Right atrium auricular region (tissue), 2 donors: Measurements from ENCODE around the gene GRIK4. TPM values are rescaled to one million over a fixed set of nuclear protein-coding genes. Genes with fewer than 3 reads are reported as not detected.
"Not testable (repeated sequence)": the region's sequence is repeated elsewhere in the genome, so short reads cannot be mapped to it uniquely, and the experiment has no call there.

Experiments
- DNase-seq: peaks from one replicate; pipeline ENCODE4 v3.0.0-alpha.2; 2019; ENCODE audit warnings: low spot score
- H3K27ac ChIP-seq, 2 donors: fragments of 200-600 bp; sonication (generic); 1 replicate in 1 of 2; 2 replicates in 1 of 2; pipeline ENCODE4 v1.5.1; 2016 to 2019
- H3K27me3 ChIP-seq, 2 donors: fragments of 200-600 bp; sonication (generic); one replicate each; pipeline versions ENCODE4 v1.5.1 to v1.6.0; 2017 to 2019
- H3K36me3 ChIP-seq: fragments of 200-600 bp; sonication (generic); one replicate; pipeline ENCODE4 v1.5.1; 2016
- H3K4me1 ChIP-seq, 2 donors: fragments of 200-600 bp; sonication (generic); one replicate each; pipeline versions ENCODE4 v1.5.1 to v1.6.0; 2017 to 2019
- H3K4me3 ChIP-seq, 2 donors: fragments of 200-600 bp; sonication (generic); 1 replicate in 1 of 2; 2 replicates in 1 of 2; pipeline ENCODE4 v1.5.1; 2017 to 2019; ENCODE audit warnings: mild to moderate bottlenecking in 1 of 2, moderate library complexity in 1 of 2
- H3K9me3 ChIP-seq, 2 donors: fragments of 200-600 bp; sonication (generic); one replicate each; pipeline ENCODE4 v1.5.1; 2019
- total RNA-seq, 2 donors: library from RNA; depleted of rRNA; stranded (reverse); fragments of >200 nt; gene quantifications; one replicate each; pipeline ENCODE4 v1.1.0, GENCODE V29; 2016
- TF ChIP-seq, protein P1 (sequence below), 2 donors: fragments of 200-600 bp; sonication (generic); IDR thresholded peaks; one replicate each; pipeline ENCODE4 v1.5.1; 2019; ENCODE audit warnings: antibody characterized with exemption in 2 of 2

GRIK4 gene
- total RNA-seq, 2 donors from 2014 or later: 0.04 to 0.30 TPM

DNA sequence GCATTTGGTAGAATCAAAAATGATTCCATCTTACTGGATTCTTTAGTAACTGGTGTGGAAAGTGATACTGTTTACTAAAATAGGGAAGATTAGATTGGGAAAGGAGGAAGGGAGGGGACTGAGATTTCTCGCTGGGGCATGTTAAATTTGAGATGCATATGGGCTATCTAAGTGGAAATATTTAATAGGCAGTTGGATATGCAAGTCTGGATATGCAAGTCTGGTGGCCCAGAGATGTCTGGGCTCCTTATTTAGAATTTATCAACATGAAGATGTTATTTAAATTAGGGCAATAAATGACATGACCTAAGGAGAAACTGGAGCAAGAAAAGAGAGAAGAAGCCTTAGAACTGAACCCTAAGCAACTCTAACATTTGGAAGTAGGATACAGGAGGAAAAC is 495.4 kb downstream of the GRIK4 start:
- TF ChIP-seq, protein P1, sequence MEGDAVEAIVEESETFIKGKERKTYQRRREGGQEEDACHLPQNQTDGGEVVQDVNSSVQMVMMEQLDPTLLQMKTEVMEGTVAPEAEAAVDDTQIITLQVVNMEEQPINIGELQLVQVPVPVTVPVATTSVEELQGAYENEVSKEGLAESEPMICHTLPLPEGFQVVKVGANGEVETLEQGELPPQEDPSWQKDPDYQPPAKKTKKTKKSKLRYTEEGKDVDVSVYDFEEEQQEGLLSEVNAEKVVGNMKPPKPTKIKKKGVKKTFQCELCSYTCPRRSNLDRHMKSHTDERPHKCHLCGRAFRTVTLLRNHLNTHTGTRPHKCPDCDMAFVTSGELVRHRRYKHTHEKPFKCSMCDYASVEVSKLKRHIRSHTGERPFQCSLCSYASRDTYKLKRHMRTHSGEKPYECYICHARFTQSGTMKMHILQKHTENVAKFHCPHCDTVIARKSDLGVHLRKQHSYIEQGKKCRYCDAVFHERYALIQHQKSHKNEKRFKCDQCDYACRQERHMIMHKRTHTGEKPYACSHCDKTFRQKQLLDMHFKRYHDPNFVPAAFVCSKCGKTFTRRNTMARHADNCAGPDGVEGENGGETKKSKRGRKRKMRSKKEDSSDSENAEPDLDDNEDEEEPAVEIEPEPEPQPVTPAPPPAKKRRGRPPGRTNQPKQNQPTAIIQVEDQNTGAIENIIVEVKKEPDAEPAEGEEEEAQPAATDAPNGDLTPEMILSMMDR (IDR thresholded peaks at IDR 0.05): no peak
- Histone ChIP-seq H3K4me3 (no peak overlapping the region), H3K27ac (no peak overlapping the region), H3K4me1 (no peaks in the 10 kb centered on the region), H3K36me3 (no peaks in the 10 kb centered on the region), H3K27me3 (no peaks in the 10 kb centered on the region), H3K9me3 (no peaks in the 10 kb centered on the region)
- DNase-seq: no peak

DNA sequence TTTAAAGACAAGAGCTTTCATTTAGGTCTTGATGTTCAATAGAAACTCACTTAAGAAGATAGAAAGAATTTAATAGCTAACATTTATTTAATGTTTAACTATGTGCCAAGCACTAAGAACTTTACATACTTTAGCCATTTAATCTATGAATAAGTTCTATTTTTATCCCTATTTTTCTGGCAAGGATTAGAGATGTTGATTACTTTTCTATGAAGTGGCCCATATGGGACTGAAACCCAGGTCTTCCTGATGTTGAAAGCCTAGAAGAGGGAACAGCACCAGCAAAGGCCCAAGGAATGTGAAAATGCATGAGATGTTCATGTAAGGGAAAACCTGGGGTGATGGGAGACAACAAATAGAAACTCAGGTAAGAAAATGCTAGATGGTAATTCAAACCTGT is 497.0 kb downstream of the GRIK4 start:
- TF ChIP-seq, protein P1 (IDR thresholded peaks at IDR 0.05): no peak
- Histone ChIP-seq H3K4me3 (no peak overlapping the region), H3K4me1 (no peaks in the 10 kb centered on the region), H3K27ac (no peak overlapping the region), H3K9me3 (no peaks in the 10 kb centered on the region), H3K36me3 (no peaks in the 10 kb centered on the region), H3K27me3 (no peaks in the 10 kb centered on the region)
- no peak for DNase-seq

DNA sequence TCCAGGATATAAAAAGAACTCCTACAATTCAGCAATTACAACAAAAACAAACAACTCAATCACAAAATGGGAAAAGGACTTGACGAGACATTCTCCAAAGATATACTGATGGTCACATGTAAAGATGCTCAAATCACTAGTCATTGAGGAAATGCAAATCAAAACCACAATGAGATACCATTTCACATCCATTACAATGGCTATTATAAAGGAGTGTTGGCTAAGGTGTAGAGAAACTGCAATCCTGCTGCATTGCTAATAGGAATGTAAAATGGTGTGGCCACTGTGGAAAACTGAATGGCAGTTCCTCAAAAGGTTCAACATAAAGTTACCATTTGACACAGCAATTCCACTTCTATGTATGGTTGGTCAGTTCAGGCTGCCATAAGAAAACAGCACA is 500.5 kb downstream of the GRIK4 start:
- H3K9me3 ChIP-seq: no peaks in the 10 kb centered on the region
- TF ChIP-seq, protein P1 (IDR thresholded peaks at IDR 0.05): no peak
- no peaks in the 10 kb centered on the region for H3K27me3 ChIP-seq
- H3K4me3 ChIP-seq: no peak overlapping the region
- no peak overlapping the region for H3K27ac ChIP-seq
- H3K36me3 ChIP-seq: no peaks in the 10 kb centered on the region
- DNase-seq: no peak
- no peaks in the 10 kb centered on the region for H3K4me1 ChIP-seq

DNA sequence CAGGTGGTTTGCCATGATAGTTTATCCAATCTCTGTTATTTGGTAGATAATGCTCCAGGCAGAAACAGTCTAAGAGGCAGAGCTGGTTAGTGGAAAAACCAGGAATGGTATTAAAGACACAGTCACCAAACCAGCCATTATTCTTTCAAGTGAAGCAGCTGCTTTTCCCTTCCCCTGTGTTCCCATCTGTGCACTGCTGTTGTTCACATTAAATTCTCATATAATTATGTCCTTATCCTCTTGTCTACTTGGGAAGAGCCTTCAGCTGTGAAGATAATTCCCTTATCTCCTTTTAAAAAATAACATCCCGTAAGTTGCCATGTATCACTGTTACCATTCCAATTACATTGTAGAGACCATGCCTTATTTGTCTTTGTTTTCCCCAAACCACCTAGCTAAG is 507.2 kb downstream of the GRIK4 start:
- H3K36me3 ChIP-seq: no peaks in the 10 kb centered on the region
- no peaks in the 10 kb centered on the region for H3K27me3 ChIP-seq
- TF ChIP-seq, protein P1 (IDR thresholded peaks at IDR 0.05): no peak
- H3K27ac ChIP-seq: no peak overlapping the region
- H3K9me3 ChIP-seq: no peaks in the 10 kb centered on the region
- H3K4me3 ChIP-seq: no peak overlapping the region
- DNase-seq: no peak
- peaks cover 0 to 4% of the 10 kb centered on the region in 2 donors for H3K4me1 ChIP-seq

DNA sequence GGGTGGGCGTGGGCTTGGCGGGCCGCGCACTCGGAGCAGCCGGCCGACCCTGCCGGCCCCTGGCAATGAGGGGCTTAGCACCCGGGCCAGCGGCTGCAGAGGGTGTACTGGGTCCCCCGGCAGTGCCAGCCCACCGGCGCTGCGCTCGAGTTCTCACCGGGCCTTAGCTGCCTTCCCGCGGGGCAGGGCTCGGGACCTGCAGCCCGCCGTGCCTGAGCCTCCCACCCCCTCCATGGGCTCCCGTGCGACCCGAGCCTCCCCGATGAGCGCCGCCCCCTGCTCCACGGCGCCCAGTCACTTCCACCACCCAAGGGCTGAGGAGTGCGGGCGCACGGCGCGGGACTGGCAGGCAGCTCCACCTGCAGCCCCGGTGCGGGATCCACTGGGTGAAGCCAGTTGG is 510.2 kb downstream of the GRIK4 start:
- not testable (repeated sequence) for DNase-seq, H3K4me3 ChIP-seq, H3K36me3 ChIP-seq, H3K27me3 ChIP-seq, H3K27ac ChIP-seq, H3K9me3 ChIP-seq
- H3K4me1 ChIP-seq: peaks cover 0 to 29% of the 10 kb centered on the region in 2 donors

DNA sequence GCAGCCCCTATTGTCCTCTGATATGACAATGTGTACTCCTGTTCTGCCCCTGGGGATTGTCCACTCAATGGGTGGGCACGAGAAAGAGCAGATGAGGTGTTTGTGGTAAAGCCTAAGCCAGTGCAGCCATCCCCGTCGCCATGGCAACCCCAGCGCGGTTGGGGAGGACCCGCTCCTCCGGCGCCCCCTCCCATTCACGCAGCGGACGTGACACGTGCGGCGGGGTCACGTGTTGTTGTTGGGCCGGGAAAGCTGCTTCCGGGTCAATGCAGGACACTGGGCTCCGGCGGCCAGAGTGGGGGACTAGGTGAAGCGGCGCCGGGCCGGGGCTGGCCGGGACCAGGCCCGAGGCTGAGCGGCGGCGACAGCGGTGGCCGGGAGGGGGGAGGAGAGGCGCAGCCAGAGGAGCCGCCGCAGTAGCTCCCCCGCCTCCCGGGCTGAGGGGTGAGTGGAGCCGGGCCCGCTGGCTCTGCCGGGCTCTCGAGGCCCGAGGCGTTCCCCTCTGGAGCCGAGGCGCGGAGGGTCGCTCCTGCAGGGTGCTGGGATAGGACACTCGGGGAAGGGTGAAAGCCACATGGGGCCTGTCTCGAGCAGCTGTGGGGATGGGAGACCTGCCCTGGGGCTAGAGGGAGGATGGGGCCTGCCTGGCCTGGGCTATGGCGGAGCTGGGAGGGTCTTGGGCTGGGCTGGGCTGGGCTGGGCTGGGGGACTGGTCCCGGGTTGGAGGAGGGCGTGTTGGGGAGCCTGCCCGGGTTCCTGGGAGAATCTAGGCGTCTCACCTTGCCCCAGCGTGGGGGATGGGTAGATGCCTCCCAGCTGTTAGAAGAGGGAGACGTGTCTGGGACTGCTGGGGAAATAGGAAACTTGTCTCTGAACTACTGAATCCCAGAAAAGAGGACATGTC is 512.6 kb downstream of the GRIK4 start, which contains the start of gene TBCEL:
Gene TBCEL (plus strand): TSS at position 255 of the 904 bp plus-strand sequence. CDS start 21,589 bp downstream, outside the sequence.
- peak; percentile 86 for DNase-seq
- peak within 1 kb of the TSS; percentile 89 to 91 for H3K27ac ChIP-seq

More for the DNA sequence above, 512.6 kb downstream of the GRIK4 start, which contains the start of gene TBCEL:
- Histone ChIP-seq H3K9me3 (no peaks in the 10 kb centered on the region), H3K4me1 (peaks cover 0 to 29% of the 10 kb centered on the region in 2 donors), H3K4me3 (peak within 1 kb of the TSS; percentile 94 to 95), H3K27me3 (no peaks in the 10 kb centered on the region), H3K36me3 (no peaks in the 10 kb centered on the region)
- TF ChIP-seq, protein P1 (IDR thresholded peaks at IDR 0.05): no peak
